ENCODE results near the gene ARF5.

- TF ChIP-seq POLR2A (IDR thresholded peaks at IDR 0.05) (no peak), CTCF (IDR thresholded peaks at IDR 0.05) (no peak), EP300 (IDR thresholded peaks at IDR 0.05) (no peak), POLR2AphosphoS5 (IDR thresholded peaks at IDR 0.05) (no peak)
Measured at GRCh38 chr7:127594490-127594889, 6.3 kb downstream of the ARF5 start.
